HepG2 (cell line): Measurements from ENCODE around the gene MAP3K20. TPM values are rescaled to one million over a fixed set of nuclear protein-coding genes. Genes with fewer than 3 reads are reported as not detected.

Experiments
- ATAC-seq: fragments of 200-7000 bp; cut with Tn5 transposase; 3 replicates; pipeline ENCODE4 v1.9.1; 2020; ENCODE audit warnings: mild to moderate bottlenecking, moderate library complexity
- BruUV-seq: library from RNA; stranded (reverse); fragments of 400-500 nt; replicated peaks from 2 replicates; lab custom pipeline; 2021; lab: Mats Ljungman, UMichigan
- CTCF ChIA-PET: fragments of 300-600 bp; formaldehyde crosslinking; extraction: SDS; loops from one replicate; lab custom pipeline; 2021; ENCODE audit warnings: low total read pairs, inconsistent platforms, low intra/inter-chr PET ratio; lab: Yijun Ruan, JAX
- POLR2A ChIA-PET: fragments of 350-600 bp; sonication (Branson Sonifier 250); formaldehyde crosslinking; loops from one replicate; lab custom pipeline; 2020; ENCODE audit warnings: antibody characterized with exemption, inconsistent platforms; lab: Yijun Ruan, JAX
- DNase-seq: peaks from one replicate; pipeline ENCODE4 v3.0.0-alpha.2; 2015; ENCODE audit warnings: low spot score
- FAIRE-seq: peaks from 3 replicates; lab custom pipeline; 2011; peaks lifted over from hg19 to GRCh38; lab: Jason Lieb, UNC
- H2AFZ ChIP-seq: one replicate; pipeline ENCODE4 v1.6.1; 2011; ENCODE audit warnings: low read length, inconsistent platforms
- H3K27ac ChIP-seq: fragments of 300-600 bp; 3 replicates; pipeline ENCODE4 v1.8.0; 2011; ENCODE audit warnings: mixed run types, mild to moderate bottlenecking, mixed read lengths, low read length, inconsistent platforms; ENCODE audit not compliant: insufficient read depth; ENCODE audit errors: extremely low read length
- H3K27me3 ChIP-seq, 2 experiments: fragments of 200-600 bp in 1 of 2; 2 replicates in 1 of 2; 3 replicates in 1 of 2; pipeline versions ENCODE4 v1.6.0 to v1.8.0; 2011; ENCODE audit warnings: low read length in 2 of 2, mild to moderate bottlenecking in 2 of 2, moderate library complexity in 2 of 2, inconsistent platforms in 1 of 2; ENCODE audit not compliant: insufficient read depth in 2 of 2, control insufficient read depth in 1 of 2
- H3K36me3 ChIP-seq, 2 experiments: fragments of 200-600 bp in 1 of 2; replicated peaks in 1 of 2; 2 replicates in 1 of 2; 3 replicates in 1 of 2; pipeline versions ENCODE4 v1.5.1 to v1.8.0; 2011; ENCODE audit warnings: low read length in 2 of 2, inconsistent platforms in 1 of 2; ENCODE audit not compliant: insufficient read depth in 2 of 2, control insufficient read depth in 1 of 2
- H3K4me1 ChIP-seq: 2 replicates; pipeline ENCODE4 v1.5.1; 2012; ENCODE audit warnings: low read length, inconsistent platforms; ENCODE audit not compliant: insufficient read depth
- H3K4me2 ChIP-seq: 2 replicates; pipeline ENCODE4 v1.6.0; 2011; ENCODE audit warnings: low read depth, low read length, inconsistent platforms
- H3K4me3 ChIP-seq, 3 experiments: fragments of 200-600 bp in 1 of 3; sonication (generic), shearing (Covaris generic) in 1 of 3; replicated peaks in 1 of 3; 2 replicates each; pipeline ENCODE4 v1.5.1; 2011 to 2016; ENCODE audit warnings: low read length in 3 of 3, inconsistent platforms in 2 of 3, low read depth in 2 of 3, mild to moderate bottlenecking in 2 of 3, control low read depth in 1 of 3, mixed read lengths in 1 of 3; ENCODE audit not compliant: insufficient read depth in 1 of 3
- H3K79me2 ChIP-seq: one replicate; pipeline ENCODE4 v1.6.1; 2011; ENCODE audit warnings: low read length, inconsistent platforms; ENCODE audit not compliant: insufficient read depth
- H3K9ac ChIP-seq: 2 replicates; pipeline ENCODE4 v1.6.0; 2011; ENCODE audit warnings: mild to moderate bottlenecking, low read depth, low read length, inconsistent platforms; ENCODE audit not compliant: insufficient read depth
- H3K9me3 ChIP-seq: 2 replicates; pipeline ENCODE4 v1.5.1; 2012; ENCODE audit warnings: mild to moderate bottlenecking, low read length
- H4K20me1 ChIP-seq: 2 replicates; pipeline ENCODE4 v1.6.0; 2011; ENCODE audit warnings: inconsistent platforms, mild to moderate bottlenecking, low read length, moderate library complexity; ENCODE audit not compliant: insufficient read depth
- BCLAF1 ChIP-seq: fragments of 450-650 bp; IDR thresholded peaks from 2 replicates; pipeline ENCODE4 v1.6.1; 2017; ENCODE audit warnings: mild to moderate bottlenecking
- CENPT ChIP-seq: sonication (generic); formaldehyde crosslinking; IDR thresholded peaks from 2 replicates; pipeline ENCODE4 v1.8.0; 2022; ENCODE audit warnings: low read depth, mild to moderate bottlenecking, moderate library complexity, missing genetic modification reagents
- GFI1 ChIP-seq: sonication (generic); formaldehyde crosslinking; IDR thresholded peaks from 2 replicates; pipeline ENCODE4 v1.5.0; 2020; ENCODE audit warnings: missing genetic modification reagents, mild to moderate bottlenecking, borderline replicate concordance
- MEIS1 ChIP-seq: sonication (generic); formaldehyde crosslinking; IDR thresholded peaks from 2 replicates; pipeline ENCODE4 v1.9.0; 2021; ENCODE audit warnings: mild to moderate bottlenecking, missing genetic modification reagents, moderate library complexity, borderline replicate concordance
- RFX1 ChIP-seq: fragments of 450-650 bp; IDR thresholded peaks from 2 replicates; pipeline ENCODE4 v1.6.1; 2017
- SNAI1 ChIP-seq: sonication (generic); formaldehyde crosslinking; IDR thresholded peaks from 2 replicates; pipeline ENCODE4 v1.5.0; 2020; ENCODE audit warnings: mild to moderate bottlenecking, missing genetic modification reagents, borderline replicate concordance
- STAT5B ChIP-seq: sonication (generic); formaldehyde crosslinking; IDR thresholded peaks from 2 replicates; pipeline ENCODE4 v1.4.0; 2020; ENCODE audit warnings: missing genetic modification reagents
- ZBTB8A ChIP-seq: sonication (generic); formaldehyde crosslinking; IDR thresholded peaks from 2 replicates; pipeline ENCODE4 v1.4.0; 2020; ENCODE audit warnings: mild to moderate bottlenecking, low read depth, missing genetic modification reagents, borderline replicate concordance
- ZNF280B ChIP-seq: sonication (generic); formaldehyde crosslinking; IDR thresholded peaks from 2 replicates; pipeline ENCODE4 v1.5.0; 2020; ENCODE audit warnings: missing genetic modification reagents, mild to moderate bottlenecking, borderline replicate concordance
- ZNF350 ChIP-seq: sonication (generic); formaldehyde crosslinking; IDR thresholded peaks from 2 replicates; pipeline ENCODE4 v1.4.0; 2020; ENCODE audit warnings: mild to moderate bottlenecking, low read depth, missing genetic modification reagents, borderline replicate concordance
- WGBS: methylation state at CpG from one replicate; pipeline ENCODE4 v1.1.6; 2017; ENCODE audit warnings: low lambda C conversion rate; 5-methylcytosine and 5-hydroxymethylcytosine counted together
- in situ Hi-C: cut with HindIII; loops from 2 replicates; pipeline ENCODE4 v1.10.0; 2017; ENCODE audit warnings: low pct_unique_long_range_greater_than_20kb; ENCODE audit not compliant: extremely low pct_ligation_motif_present
- intact Hi-C: fragments of 100-400 bp; cut with micrococcal nuclease; formaldehyde crosslinking; loops from one replicate; pipeline ENCODE4 v1.10.0; 2022; ENCODE audit not compliant: unreplicated experiment
- polyA plus RNA-seq, 8 experiments: library from polyadenylated mRNA; depleted of rRNA in 3 of 8; stranded (reverse) in 7 of 8; unstranded in 1 of 8; fragments of >200 nt; fragmentation: Illumina TruSeq in 4 of 8; extraction: Trizol in 4 of 8; gene quantifications; 2 replicates each; pipeline versions ENCODE4 v1.2.1 to v1.2.3, GENCODE V29; 2011 to 2016; ENCODE audit warnings: low read depth in 4 of 8, missing spikeins in 1 of 8, mixed read lengths in 1 of 8; ENCODE audit not compliant: insufficient read depth in 1 of 8
- total RNA-seq, 5 experiments: library from RNA; depleted of rRNA; stranded (reverse); fragments of >200 nt; fragmentation: Illumina TruSeq; extraction: Trizol; gene quantifications; 2 replicates each; pipeline ENCODE4 v1.2.3, GENCODE V29; 2016; ENCODE audit warnings: low read depth in 1 of 5
- TF ChIP-seq, protein P1 (sequence below): IDR thresholded peaks from 2 replicates; pipeline ENCODE4 v1.6.1; 2016; ENCODE audit warnings: mild to moderate bottlenecking
- TF ChIP-seq, protein P2 (sequence below): sonication (generic); formaldehyde crosslinking; IDR thresholded peaks from 2 replicates; pipeline ENCODE4 v1.4.0; 2020; ENCODE audit warnings: missing genetic modification reagents
- TF ChIP-seq, protein P3 (sequence below), 2 experiments: fragments of 450-650 bp in 1 of 2; sonication (generic) in 1 of 2; formaldehyde crosslinking; IDR thresholded peaks; 2 replicates each; pipeline versions ENCODE4 v1.5.0 to v1.8.0; 2020 to 2022; ENCODE audit warnings: mild to moderate bottlenecking in 1 of 2, missing genetic modification reagents in 1 of 2

Gene MAP3K20
- total and polyA plus RNA-seq, 2 of the 13 experiments (the other 11 are each of a cell fraction or from before 2014, with no cell fraction given): 5.2 to 13.5 TPM

DNA sequence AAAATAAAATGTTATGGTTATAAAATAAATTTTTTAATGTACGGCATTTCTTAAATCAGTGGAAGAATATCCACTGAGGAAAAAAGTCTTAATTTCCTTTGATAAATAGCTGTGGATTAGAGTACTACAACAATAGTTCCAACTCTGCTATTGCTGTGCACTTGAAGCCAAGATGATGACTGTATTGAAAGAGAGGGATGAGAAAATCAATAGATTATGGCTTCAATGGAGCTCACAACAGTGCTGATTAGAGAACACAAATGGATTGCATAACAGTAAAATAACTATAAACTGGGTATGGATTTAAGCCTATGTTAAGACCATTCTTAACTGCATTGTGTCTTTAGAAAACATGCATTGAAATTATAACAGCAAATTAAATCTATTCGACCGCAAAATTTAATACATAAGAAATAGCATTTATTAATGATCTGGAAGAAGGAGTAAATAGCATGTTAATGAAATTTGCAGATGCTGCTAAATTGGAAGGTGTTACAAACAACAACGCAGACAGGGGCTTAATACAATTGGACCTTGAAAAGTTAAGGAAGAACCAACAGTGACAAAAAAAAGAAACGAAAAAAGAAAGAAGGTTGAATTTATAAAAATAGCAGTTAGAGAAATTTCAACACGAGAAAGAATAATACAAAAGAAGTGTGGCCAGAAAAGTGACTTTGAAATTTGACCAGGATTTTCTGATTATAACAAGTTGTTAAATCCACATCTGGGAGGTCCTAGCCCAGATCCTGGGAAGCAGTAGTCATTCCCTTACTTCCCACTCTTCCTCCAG is 8.6 kb upstream of the MAP3K20 start:
- H4K20me1 ChIP-seq: no peaks in the 10 kb centered on the region
- H3K4me3 ChIP-seq: no peak overlapping the region
- H2AFZ ChIP-seq: no peak overlapping the region
- BruUV-seq: no TSS peak
- H3K27me3 ChIP-seq: peaks cover 0 to 12% of the 10 kb centered on the region in 2 experiments; a peak in 1 of 5 replicates
- intact Hi-C loops: no loop called here
- H3K9me3 ChIP-seq: no peaks in the 10 kb centered on the region
- WGBS: 54% methylated on average over 6 of the region's 6 CpGs
- H3K4me2 ChIP-seq: no peak overlapping the region
- no peak overlapping the region for H3K9ac ChIP-seq
- FAIRE-seq: no peak
- no peak for DNase-seq
- CTCF ChIA-PET: no interaction called here
- ATAC-seq: no peak
- no peaks in the 10 kb centered on the region for H3K79me2 ChIP-seq
- in situ Hi-C loops: no loop called here
- POLR2A ChIA-PET: no interaction called here
- peaks cover 10% of the 10 kb centered on the region for H3K4me1 ChIP-seq
- H3K36me3 ChIP-seq: no peaks in the 10 kb centered on the region
- H3K27ac ChIP-seq: no peak overlapping the region
- no peak for TF ChIP-seq ZNF280B (CRISPR knock-in tag)
- TF ChIP-seq RFX1: no peak
- TF ChIP-seq BCLAF1: no peak
- TF ChIP-seq GFI1 (CRISPR knock-in tag): no peak
- TF ChIP-seq ZNF350 (CRISPR knock-in tag): no peak
- TF ChIP-seq, protein P1, sequence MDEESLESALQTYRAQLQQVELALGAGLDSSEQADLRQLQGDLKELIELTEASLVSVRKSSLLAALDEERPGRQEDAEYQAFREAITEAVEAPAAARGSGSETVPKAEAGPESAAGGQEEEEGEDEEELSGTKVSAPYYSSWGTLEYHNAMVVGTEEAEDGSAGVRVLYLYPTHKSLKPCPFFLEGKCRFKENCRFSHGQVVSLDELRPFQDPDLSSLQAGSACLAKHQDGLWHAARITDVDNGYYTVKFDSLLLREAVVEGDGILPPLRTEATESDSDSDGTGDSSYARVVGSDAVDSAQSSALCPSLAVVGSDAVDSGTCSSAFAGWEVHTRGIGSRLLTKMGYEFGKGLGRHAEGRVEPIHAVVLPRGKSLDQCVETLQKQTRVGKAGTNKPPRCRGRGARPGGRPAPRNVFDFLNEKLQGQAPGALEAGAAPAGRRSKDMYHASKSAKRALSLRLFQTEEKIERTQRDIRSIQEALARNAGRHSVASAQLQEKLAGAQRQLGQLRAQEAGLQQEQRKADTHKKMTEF (CRISPR knock-in tag): no peak
- TF ChIP-seq, protein P2, sequence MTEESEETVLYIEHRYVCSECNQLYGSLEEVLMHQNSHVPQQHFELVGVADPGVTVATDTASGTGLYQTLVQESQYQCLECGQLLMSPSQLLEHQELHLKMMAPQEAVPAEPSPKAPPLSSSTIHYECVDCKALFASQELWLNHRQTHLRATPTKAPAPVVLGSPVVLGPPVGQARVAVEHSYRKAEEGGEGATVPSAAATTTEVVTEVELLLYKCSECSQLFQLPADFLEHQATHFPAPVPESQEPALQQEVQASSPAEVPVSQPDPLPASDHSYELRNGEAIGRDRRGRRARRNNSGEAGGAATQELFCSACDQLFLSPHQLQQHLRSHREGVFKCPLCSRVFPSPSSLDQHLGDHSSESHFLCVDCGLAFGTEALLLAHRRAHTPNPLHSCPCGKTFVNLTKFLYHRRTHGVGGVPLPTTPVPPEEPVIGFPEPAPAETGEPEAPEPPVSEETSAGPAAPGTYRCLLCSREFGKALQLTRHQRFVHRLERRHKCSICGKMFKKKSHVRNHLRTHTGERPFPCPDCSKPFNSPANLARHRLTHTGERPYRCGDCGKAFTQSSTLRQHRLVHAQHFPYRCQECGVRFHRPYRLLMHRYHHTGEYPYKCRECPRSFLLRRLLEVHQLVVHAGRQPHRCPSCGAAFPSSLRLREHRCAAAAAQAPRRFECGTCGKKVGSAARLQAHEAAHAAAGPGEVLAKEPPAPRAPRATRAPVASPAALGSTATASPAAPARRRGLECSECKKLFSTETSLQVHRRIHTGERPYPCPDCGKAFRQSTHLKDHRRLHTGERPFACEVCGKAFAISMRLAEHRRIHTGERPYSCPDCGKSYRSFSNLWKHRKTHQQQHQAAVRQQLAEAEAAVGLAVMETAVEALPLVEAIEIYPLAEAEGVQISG (CRISPR knock-in tag): no peak
- no peak for TF ChIP-seq MEIS1 (CRISPR knock-in tag)
- TF ChIP-seq STAT5B (CRISPR knock-in tag): no peak
- no peak for TF ChIP-seq CENPT
- no peak for TF ChIP-seq SNAI1 (CRISPR knock-in tag)
- TF ChIP-seq ZBTB8A (CRISPR knock-in tag): no peak
- TF ChIP-seq, protein P3, sequence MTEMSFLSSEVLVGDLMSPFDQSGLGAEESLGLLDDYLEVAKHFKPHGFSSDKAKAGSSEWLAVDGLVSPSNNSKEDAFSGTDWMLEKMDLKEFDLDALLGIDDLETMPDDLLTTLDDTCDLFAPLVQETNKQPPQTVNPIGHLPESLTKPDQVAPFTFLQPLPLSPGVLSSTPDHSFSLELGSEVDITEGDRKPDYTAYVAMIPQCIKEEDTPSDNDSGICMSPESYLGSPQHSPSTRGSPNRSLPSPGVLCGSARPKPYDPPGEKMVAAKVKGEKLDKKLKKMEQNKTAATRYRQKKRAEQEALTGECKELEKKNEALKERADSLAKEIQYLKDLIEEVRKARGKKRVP (CRISPR knock-in tag; IDR thresholded peaks at IDR 0.05): no peak
